ENCODE data around the gene MYO1D.

The MYO1D gene

DNA sequence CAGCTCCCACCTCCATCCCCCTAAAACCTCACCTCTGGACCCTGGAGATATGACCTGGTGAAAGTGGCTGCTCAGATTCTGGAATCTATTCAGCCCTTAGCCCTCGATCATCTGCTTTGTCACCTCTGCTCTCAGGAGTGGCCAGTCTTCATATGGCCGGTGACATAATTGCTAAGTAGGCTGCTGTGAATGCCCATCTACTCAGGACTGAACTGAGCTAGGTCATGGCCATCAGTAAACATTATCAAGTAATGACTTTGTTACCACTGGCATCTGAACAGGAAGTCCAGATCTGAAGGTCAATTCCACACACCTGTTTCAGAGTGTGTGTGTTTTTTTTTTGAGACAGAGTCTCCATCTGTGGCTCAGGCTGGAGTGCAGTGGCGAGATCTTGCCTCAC, 311.5 kb downstream of the MYO1D start:
- DNase-seq (ENCODE audit: low read depth, low spot score), result no peak
- in situ Hi-C loops (cut with HindIII; ENCODE audit: low sequenced_read_pairs), result no loop called here
- no peak overlapping the region for H3K4me3 ChIP-seq (ENCODE audit: low read depth, low read length)
- TF ChIP-seq, protein P1, sequence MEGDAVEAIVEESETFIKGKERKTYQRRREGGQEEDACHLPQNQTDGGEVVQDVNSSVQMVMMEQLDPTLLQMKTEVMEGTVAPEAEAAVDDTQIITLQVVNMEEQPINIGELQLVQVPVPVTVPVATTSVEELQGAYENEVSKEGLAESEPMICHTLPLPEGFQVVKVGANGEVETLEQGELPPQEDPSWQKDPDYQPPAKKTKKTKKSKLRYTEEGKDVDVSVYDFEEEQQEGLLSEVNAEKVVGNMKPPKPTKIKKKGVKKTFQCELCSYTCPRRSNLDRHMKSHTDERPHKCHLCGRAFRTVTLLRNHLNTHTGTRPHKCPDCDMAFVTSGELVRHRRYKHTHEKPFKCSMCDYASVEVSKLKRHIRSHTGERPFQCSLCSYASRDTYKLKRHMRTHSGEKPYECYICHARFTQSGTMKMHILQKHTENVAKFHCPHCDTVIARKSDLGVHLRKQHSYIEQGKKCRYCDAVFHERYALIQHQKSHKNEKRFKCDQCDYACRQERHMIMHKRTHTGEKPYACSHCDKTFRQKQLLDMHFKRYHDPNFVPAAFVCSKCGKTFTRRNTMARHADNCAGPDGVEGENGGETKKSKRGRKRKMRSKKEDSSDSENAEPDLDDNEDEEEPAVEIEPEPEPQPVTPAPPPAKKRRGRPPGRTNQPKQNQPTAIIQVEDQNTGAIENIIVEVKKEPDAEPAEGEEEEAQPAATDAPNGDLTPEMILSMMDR (IDR thresholded peaks at IDR 0.05; ENCODE audit: low read depth, low read length), result no peak

DNA sequence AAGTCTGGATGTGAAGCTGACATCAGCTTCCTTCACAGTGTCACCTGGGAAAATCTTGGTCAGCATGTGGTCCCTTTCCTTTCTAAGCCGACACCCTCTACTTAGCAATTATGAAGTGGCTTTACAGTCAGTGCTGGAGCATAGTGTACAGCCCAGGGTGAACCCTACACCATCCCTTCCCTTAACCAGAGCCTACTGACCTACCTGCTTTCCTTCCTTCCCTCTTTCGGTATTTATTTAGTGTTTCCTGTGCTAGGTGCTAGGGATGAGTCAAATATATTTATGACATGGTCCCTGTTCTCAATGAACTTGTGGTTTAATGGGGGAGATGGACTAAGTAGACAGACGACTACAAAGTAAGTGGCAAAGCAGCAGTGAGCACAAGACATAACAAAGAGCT, 312.6 kb downstream of the MYO1D start:
- TF ChIP-seq, protein P1 (IDR thresholded peaks at IDR 0.05; ENCODE audit: low read depth, low read length), result no peak
- no peak overlapping the region for H3K4me3 ChIP-seq (ENCODE audit: low read depth, low read length)
- in situ Hi-C loops (cut with HindIII; ENCODE audit: low sequenced_read_pairs), result no loop called here
- no peak for DNase-seq (ENCODE audit: low read depth, low spot score)

DNA sequence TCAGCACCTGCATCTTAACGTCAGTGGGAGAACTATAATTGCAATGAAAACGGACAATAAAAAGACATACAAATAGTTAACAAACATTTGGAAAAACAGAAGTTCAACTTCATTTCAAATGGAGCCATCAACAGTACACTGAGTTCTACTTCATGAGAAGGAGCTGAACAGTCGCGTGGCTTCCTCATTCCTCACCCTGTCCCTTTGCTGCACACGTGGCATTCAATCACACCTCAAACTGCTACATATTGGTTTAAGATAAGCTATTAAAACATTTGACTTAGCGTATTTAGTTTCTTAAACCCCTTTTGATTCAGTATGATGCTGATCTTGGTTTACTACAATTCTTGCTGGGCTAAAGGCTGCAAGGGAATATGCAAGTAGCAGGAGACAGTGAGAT, 313.3 kb downstream of the MYO1D start:
- no peak overlapping the region for H3K4me3 ChIP-seq (ENCODE audit: low read depth, low read length)
- DNase-seq (ENCODE audit: low read depth, low spot score), result no peak
- in situ Hi-C loops (cut with HindIII; ENCODE audit: low sequenced_read_pairs), result no loop called here
- TF ChIP-seq, protein P1 (IDR thresholded peaks at IDR 0.05; ENCODE audit: low read depth, low read length), result no peak

DNA sequence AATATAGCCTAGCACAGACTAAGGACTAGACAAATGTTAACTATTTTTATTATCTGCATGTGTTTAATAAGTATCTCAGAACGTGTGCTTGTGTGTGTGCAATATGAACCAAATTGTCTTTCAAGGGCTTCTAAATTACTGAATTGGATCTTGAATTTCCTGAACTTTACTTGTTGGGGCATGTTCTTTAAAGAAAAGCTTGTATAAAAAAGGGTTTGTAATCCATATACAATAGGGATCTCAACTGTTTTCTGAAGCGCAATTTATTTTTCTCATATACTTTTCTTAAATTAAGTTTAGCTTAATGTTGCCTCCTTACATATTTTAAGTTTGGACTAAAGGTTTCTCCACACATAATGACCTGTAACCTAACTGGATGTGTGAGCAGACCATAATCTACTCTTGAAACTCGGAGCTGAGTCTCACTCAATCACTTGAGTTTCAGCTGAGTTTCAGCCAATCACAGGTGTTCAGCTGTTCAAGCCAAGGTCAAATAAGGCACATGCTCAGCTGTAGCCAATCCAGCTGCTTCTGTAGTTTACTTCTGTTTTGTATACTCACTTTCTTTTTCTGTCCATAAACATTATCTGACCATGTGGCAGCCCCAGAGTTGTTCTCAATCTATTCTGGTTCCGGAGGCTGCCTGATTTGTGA, 317.8 kb downstream of the MYO1D start:
- H3K4me3 ChIP-seq (ENCODE audit: low read depth, low read length), result no peak overlapping the region
- DNase-seq (ENCODE audit: low read depth, low spot score), result no peak
- in situ Hi-C loops (cut with HindIII; ENCODE audit: low sequenced_read_pairs), result no loop called here
- TF ChIP-seq, protein P1 (IDR thresholded peaks at IDR 0.05; ENCODE audit: low read depth, low read length), result no peak

DNA sequence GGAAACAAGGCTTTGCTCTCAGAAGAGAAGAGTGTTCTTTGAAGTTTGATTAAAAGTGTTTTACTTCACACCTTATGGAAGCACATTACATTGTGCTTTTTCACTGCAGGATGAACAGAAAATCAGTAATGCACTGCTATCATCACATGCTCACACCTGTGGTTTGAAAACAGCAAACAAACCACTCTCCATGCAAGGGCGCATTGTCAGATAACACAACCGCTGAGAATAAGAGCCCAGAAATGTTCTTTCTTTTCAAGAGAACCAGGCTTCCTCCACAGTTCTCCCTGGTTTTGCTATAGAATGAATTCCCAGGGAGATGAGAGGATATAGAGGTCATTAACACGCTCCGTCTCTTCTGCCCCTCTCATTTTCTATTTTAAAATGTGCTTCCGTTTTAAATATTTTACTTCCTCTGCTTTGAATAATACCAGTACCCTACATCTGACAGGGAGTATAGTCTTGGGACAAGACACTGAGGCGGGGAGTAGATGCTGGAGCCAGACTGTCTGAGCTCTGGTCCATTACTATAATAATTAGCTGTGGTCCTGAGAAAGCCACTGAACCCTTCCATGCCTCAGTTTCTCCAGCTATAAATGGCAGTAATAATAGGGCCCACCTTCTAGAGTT, 318.5 kb downstream of the MYO1D start:
- in situ Hi-C loops (cut with HindIII; ENCODE audit: low sequenced_read_pairs), result no loop called here
- TF ChIP-seq, protein P1 (IDR thresholded peaks at IDR 0.05; ENCODE audit: low read depth, low read length), result no peak
- H3K4me3 ChIP-seq (ENCODE audit: low read depth, low read length), result no peak overlapping the region
- no peak for DNase-seq (ENCODE audit: low read depth, low spot score)

DNA sequence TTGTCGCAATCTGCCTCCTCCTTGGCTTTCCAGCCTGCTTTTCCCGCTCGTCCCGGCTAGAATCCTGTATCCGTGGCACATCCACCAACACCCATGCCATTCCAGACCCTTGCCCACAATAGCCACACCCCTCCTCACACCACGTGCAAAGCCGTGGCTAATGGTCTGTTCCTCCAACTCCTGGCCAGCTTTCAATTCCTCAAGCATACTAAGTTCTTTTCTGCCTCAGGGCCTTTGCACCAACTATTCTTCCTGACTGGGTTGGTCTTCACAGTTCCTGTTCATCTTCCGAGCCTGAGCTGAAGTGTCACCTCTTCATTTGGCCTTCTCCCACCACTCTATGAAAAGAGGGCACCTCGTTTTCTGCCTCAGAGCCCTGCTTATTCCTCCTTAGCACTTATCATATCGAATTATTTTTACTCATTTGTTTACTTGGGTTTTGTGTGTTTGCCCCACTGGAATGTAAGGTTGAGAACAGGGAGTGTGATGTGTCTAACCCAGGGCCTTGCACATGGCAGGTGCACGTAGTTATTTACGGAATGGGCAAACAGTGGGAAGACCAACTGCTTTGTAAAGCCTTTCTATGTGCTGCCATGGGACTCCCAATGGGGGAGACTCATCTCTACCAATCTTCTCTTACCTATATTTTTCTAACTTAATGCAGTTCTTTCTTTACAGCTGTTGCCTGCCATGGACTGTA, 321.2 kb downstream of the MYO1D start:
- TF ChIP-seq, protein P1 (IDR thresholded peaks at IDR 0.05; ENCODE audit: low read depth, low read length), result no peak
- no peak for DNase-seq (ENCODE audit: low read depth, low spot score)
- H3K4me3 ChIP-seq (ENCODE audit: low read depth, low read length), result no peak overlapping the region
- in situ Hi-C loops (cut with HindIII; ENCODE audit: low sequenced_read_pairs), result no loop called here

Measured in astrocyte of the spinal cord (primary cell).